ENCODE data around the gene MICAL2. TPM values are rescaled to one million over a fixed set of nuclear protein-coding genes. Genes with fewer than 3 reads are reported as not detected.

Gene MICAL2
- total RNA-seq, 1 experiment from 2014 or later: 59.8 TPM

GRCh38 chr11:12284316-12285050, 174.1 kb downstream of the MICAL2 start:
- peak overlapping the region; percentile 97 for H3K27ac ChIP-seq
- no peaks in the 10 kb centered on the region for H3K27me3 ChIP-seq (replicated peaks)
- H3K36me3 ChIP-seq: no peaks in the 10 kb centered on the region
- DNase-seq (ENCODE audit: low read depth in 1 of 2, low spot score in 2 of 2): peak; percentile 56 to 84
- H3K9me3 ChIP-seq (replicated peaks): no peaks in the 10 kb centered on the region
- H3K4me1 ChIP-seq (replicated peaks): peaks cover 68% of the 10 kb centered on the region
- peak overlapping the region; percentile 6; the same call in 1 of the 2 replicates for H3K4me3 ChIP-seq

- H3K36me3 ChIP-seq: no peaks in the 10 kb centered on the region
- peak overlapping the region; percentile 6; the same call in 1 of the 2 replicates for H3K4me3 ChIP-seq
- peaks cover 68% of the 10 kb centered on the region for H3K4me1 ChIP-seq (replicated peaks)
Observed at GRCh38 chr11:12285106-12285505, 174.7 kb downstream of the MICAL2 start.

GRCh38 chr11:12285811-12286222, 175.4 kb downstream of the MICAL2 start:
- Histone ChIP-seq H3K36me3 (no peaks in the 10 kb centered on the region), H3K4me3 (no peak overlapping the region), H3K9me3 (replicated peaks) (no peaks in the 10 kb centered on the region), H3K27ac (peak overlapping the region; percentile 97), H3K4me1 (replicated peaks) (peaks cover 68% of the 10 kb centered on the region), H3K27me3 (replicated peaks) (no peaks in the 10 kb centered on the region)
- DNase-seq (ENCODE audit: low read depth in 1 of 2, low spot score in 2 of 2): no peak

More at GRCh38 chr11:12285106-12285505, 174.7 kb downstream of the MICAL2 start:
- DNase-seq (ENCODE audit: low read depth in 1 of 2, low spot score in 2 of 2): peak; percentile 90 to 93
- Histone ChIP-seq H3K27ac (peak overlapping the region; percentile 97), H3K9me3 (replicated peaks) (no peaks in the 10 kb centered on the region), H3K27me3 (replicated peaks) (no peaks in the 10 kb centered on the region)

- Histone ChIP-seq H3K4me3 (no peak overlapping the region), H3K27ac (peak overlapping the region; percentile 97), H3K27me3 (replicated peaks) (no peaks in the 10 kb centered on the region), H3K4me1 (replicated peaks) (peaks cover 67% of the 10 kb centered on the region), H3K9me3 (replicated peaks) (no peaks in the 10 kb centered on the region), H3K36me3 (no peaks in the 10 kb centered on the region)
- no peak for DNase-seq (ENCODE audit: low read depth in 1 of 2, low spot score in 2 of 2)
Observed at GRCh38 chr11:12286606-12287005, 176.2 kb downstream of the MICAL2 start.

- Histone ChIP-seq H3K9me3 (replicated peaks) (no peaks in the 10 kb centered on the region), H3K27ac (peak overlapping the region; percentile 97), H3K4me3 (peak overlapping the region; percentile 26), H3K36me3 (no peaks in the 10 kb centered on the region), H3K4me1 (replicated peaks) (peaks cover 64% of the 10 kb centered on the region), H3K27me3 (replicated peaks) (no peaks in the 10 kb centered on the region)
- DNase-seq (ENCODE audit: low read depth in 1 of 2, low spot score in 2 of 2): peak; percentile 93 to 94
Observed at GRCh38 chr11:12287009-12287373, 176.6 kb downstream of the MICAL2 start.

GRCh38 chr11:12287374-12288211, 177.2 kb downstream of the MICAL2 start:
- Histone ChIP-seq H3K9me3 (replicated peaks) (no peaks in the 10 kb centered on the region), H3K27me3 (replicated peaks) (no peaks in the 10 kb centered on the region), H3K36me3 (no peaks in the 10 kb centered on the region), H3K4me3 (peak overlapping the region; percentile 26), H3K4me1 (replicated peaks) (peaks cover 58% of the 10 kb centered on the region), H3K27ac (peak overlapping the region; percentile 97)
- peak; percentile 92 to 94 for DNase-seq (ENCODE audit: low read depth in 1 of 2, low spot score in 2 of 2)

- H3K4me1 ChIP-seq (replicated peaks): peaks cover 54% of the 10 kb centered on the region
- no peak overlapping the region; the same call in 1 of the 2 replicates for H3K4me3 ChIP-seq
- peak overlapping the region; percentile 97 for H3K27ac ChIP-seq
- H3K9me3 ChIP-seq (replicated peaks): no peaks in the 10 kb centered on the region
- peak; percentile 82 to 90 for DNase-seq (ENCODE audit: low read depth in 1 of 2, low spot score in 2 of 2)
- H3K36me3 ChIP-seq: no peaks in the 10 kb centered on the region
- no peaks in the 10 kb centered on the region for H3K27me3 ChIP-seq (replicated peaks)
Observed at GRCh38 chr11:12288212-12288930, 178.0 kb downstream of the MICAL2 start.

- Histone ChIP-seq H3K36me3 (no peaks in the 10 kb centered on the region), H3K27ac (no peak overlapping the region), H3K27me3 (replicated peaks) (no peaks in the 10 kb centered on the region), H3K4me1 (replicated peaks) (peaks cover 49% of the 10 kb centered on the region), H3K4me3 (no peak overlapping the region), H3K9me3 (replicated peaks) (no peaks in the 10 kb centered on the region)
- no peak for DNase-seq (ENCODE audit: low read depth in 1 of 2, low spot score in 2 of 2)
Observed at GRCh38 chr11:12288931-12289666, 178.7 kb downstream of the MICAL2 start.

GRCh38 chr11:12289667-12290476, 179.5 kb downstream of the MICAL2 start:
- DNase-seq (ENCODE audit: low read depth in 1 of 2, low spot score in 2 of 2): no peak
- H3K27ac ChIP-seq: no peak overlapping the region
- H3K9me3 ChIP-seq (replicated peaks): no peaks in the 10 kb centered on the region
- H3K4me3 ChIP-seq: no peak overlapping the region
- peaks cover 41% of the 10 kb centered on the region for H3K4me1 ChIP-seq (replicated peaks)
- no peaks in the 10 kb centered on the region for H3K36me3 ChIP-seq
- no peaks in the 10 kb centered on the region for H3K27me3 ChIP-seq (replicated peaks)

- Histone ChIP-seq H3K4me3 (no peak overlapping the region), H3K27ac (no peak overlapping the region), H3K27me3 (replicated peaks) (no peaks in the 10 kb centered on the region), H3K4me1 (replicated peaks) (peaks cover 35% of the 10 kb centered on the region), H3K36me3 (no peaks in the 10 kb centered on the region), H3K9me3 (replicated peaks) (no peaks in the 10 kb centered on the region)
- DNase-seq (ENCODE audit: low read depth in 1 of 2, low spot score in 2 of 2): no peak
Observed at GRCh38 chr11:12290477-12290922, 180.1 kb downstream of the MICAL2 start.

GRCh38 chr11:12291313-12291712, 180.9 kb downstream of the MICAL2 start:
- H3K27ac ChIP-seq: no peak overlapping the region
- no peak overlapping the region for H3K4me3 ChIP-seq
- no peaks in the 10 kb centered on the region for H3K9me3 ChIP-seq (replicated peaks)
- no peaks in the 10 kb centered on the region for H3K27me3 ChIP-seq (replicated peaks)
- H3K36me3 ChIP-seq: no peaks in the 10 kb centered on the region
- H3K4me1 ChIP-seq (replicated peaks): peaks cover 27% of the 10 kb centered on the region
- no peak for DNase-seq (ENCODE audit: low read depth in 1 of 2, low spot score in 2 of 2)

- H3K4me1 ChIP-seq (replicated peaks): peaks cover 22% of the 10 kb centered on the region
- no peaks in the 10 kb centered on the region for H3K9me3 ChIP-seq (replicated peaks)
- no peaks in the 10 kb centered on the region for H3K27me3 ChIP-seq (replicated peaks)
- no peak overlapping the region for H3K27ac ChIP-seq
- no peaks in the 10 kb centered on the region for H3K36me3 ChIP-seq
- H3K4me3 ChIP-seq: no peak overlapping the region
- DNase-seq (ENCODE audit: low read depth in 1 of 2, low spot score in 2 of 2): no peak
Observed at GRCh38 chr11:12291766-12292165, 181.4 kb downstream of the MICAL2 start.
